HL-60 (cell line): ENCODE results near the gene HNF4A.

Experiments
- DNase-seq, 2 experiments: peaks; one replicate each; pipeline ENCODE4 v3.0.0-alpha.2; 2010 to 2020; ENCODE audit warnings: low read depth in 1 of 2, low spot score in 1 of 2
- H3K27ac ChIP-seq: fragments of 250-450 bp; sonication (Bioruptor Pico); replicated peaks from 2 replicates; pipeline ENCODE4 v1.5.1; 2020; ENCODE audit warnings: mild to moderate bottlenecking, moderate library complexity
- H3K27me3 ChIP-seq: fragments of 250-450 bp; sonication (Bioruptor Pico); 2 replicates; pipeline ENCODE4 v1.5.1; 2021; ENCODE audit warnings: mild to moderate bottlenecking, moderate library complexity; ENCODE audit not compliant: insufficient read depth, poor library complexity, severe bottlenecking
- H3K4me3 ChIP-seq: replicated peaks from 2 replicates; pipeline ENCODE4 v1.5.1; 2011; ENCODE audit warnings: mild to moderate bottlenecking, control low read depth, low read length; ENCODE audit not compliant: insufficient read depth
- CTCF ChIP-seq: IDR thresholded peaks from one replicate; pipeline ENCODE4 v1.5.1; 2011; ENCODE audit warnings: low read length, control low read depth, inconsistent platforms; ENCODE audit not compliant: insufficient read depth
- GABPA ChIP-seq: IDR thresholded peaks from 2 replicates; pipeline ENCODE4 v1.6.1; 2012; ENCODE audit warnings: low read depth
- POLR2AphosphoS5 ChIP-seq: IDR thresholded peaks from 2 replicates; pipeline ENCODE4 v1.6.1; 2012; ENCODE audit warnings: low read depth
- REST ChIP-seq: IDR thresholded peaks from 2 replicates; pipeline ENCODE4 v1.6.1; 2012; ENCODE audit warnings: low read depth; ENCODE audit not compliant: insufficient replicate concordance
- SPI1 ChIP-seq: IDR thresholded peaks from 2 replicates; pipeline ENCODE4 v1.6.1; 2012; ENCODE audit warnings: low read depth, mild to moderate bottlenecking, borderline replicate concordance

The HNF4A gene

GRCh38 chr20:44478206-44478605, 122.7 kb downstream of the HNF4A start:
- no peak overlapping the region for H3K27ac ChIP-seq
- no peak overlapping the region for H3K4me3 ChIP-seq
- no peak for DNase-seq
- TF ChIP-seq POLR2AphosphoS5 (no peak), REST (no peak), SPI1 (no peak), CTCF (no peak), GABPA (no peak)
- no peaks in the 10 kb centered on the region for H3K27me3 ChIP-seq

GRCh38 chr20:44479643-44480042, 124.1 kb downstream of the HNF4A start:
- no peak overlapping the region for H3K27ac ChIP-seq
- DNase-seq = no peak
- no peak for TF ChIP-seq SPI1

GRCh38 chr20:44480097-44480496, 124.6 kb downstream of the HNF4A start:
- Histone ChIP-seq H3K27ac (no peak overlapping the region), H3K27me3 (no peaks in the 10 kb centered on the region), H3K4me3 (no peak overlapping the region)
- TF ChIP-seq POLR2AphosphoS5 (no peak), SPI1 (no peak), CTCF (no peak), GABPA (no peak), REST (no peak)
- DNase-seq = no peak

More at GRCh38 chr20:44479643-44480042, 124.1 kb downstream of the HNF4A start:
- H3K4me3 ChIP-seq = no peak overlapping the region
- no peaks in the 10 kb centered on the region for H3K27me3 ChIP-seq

GRCh38 chr20:44481719-44482416, 126.4 kb downstream of the HNF4A start:
- peak in 1 of 2 experiments; percentile 41 for DNase-seq
- Histone ChIP-seq H3K27ac (peak overlapping the region; percentile 17; the same call in 1 of the 2 replicates), H3K4me3 (no peak overlapping the region), H3K27me3 (no peaks in the 10 kb centered on the region)
- TF ChIP-seq GABPA = no peak
- no peak for TF ChIP-seq CTCF
- no peak for TF ChIP-seq POLR2AphosphoS5
- TF ChIP-seq REST = no peak
- TF ChIP-seq SPI1 = no peak
